Activated naive CD4-positive, alpha-beta T cell (primary cell): ENCODE results near the gene TFDP3.

ENCODE experiments used
- DNase-seq, 4 experiments: peaks; one replicate each; lab custom pipeline; 2025; lab: John Stamatoyannopoulos, UW

The TFDP3 gene

GRCh38 chrX:133218329-133218728, at the start of gene TFDP3:
Gene TFDP3 (minus strand): TSS chrX:133218354. CDS start chrX:133218259, 95 bp downstream.
- no peak for DNase-seq

DNA sequence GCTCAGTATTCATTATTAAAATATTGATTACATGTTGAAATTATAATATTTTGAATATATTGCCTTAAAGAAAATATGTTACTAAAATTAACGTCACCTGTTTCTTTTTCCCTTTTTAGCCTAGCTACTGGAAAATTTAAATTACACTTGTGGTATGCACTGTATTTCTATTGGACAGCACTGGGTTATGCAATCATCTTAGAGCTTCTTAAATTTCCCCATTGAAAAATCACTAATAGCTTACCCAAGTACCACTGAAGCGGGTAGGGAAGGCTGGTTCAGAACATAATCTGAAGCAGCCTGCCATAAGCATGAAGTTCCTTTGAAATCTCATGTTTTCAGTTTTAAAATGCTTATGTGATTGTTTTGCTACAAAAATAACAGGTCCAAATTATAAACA, 49.5 kb upstream of the TFDP3 start:
- DNase-seq = no peak

GRCh38 chrX:133265331-133265730, 47.2 kb upstream of the TFDP3 start:
- DNase-seq = no peak

DNA sequence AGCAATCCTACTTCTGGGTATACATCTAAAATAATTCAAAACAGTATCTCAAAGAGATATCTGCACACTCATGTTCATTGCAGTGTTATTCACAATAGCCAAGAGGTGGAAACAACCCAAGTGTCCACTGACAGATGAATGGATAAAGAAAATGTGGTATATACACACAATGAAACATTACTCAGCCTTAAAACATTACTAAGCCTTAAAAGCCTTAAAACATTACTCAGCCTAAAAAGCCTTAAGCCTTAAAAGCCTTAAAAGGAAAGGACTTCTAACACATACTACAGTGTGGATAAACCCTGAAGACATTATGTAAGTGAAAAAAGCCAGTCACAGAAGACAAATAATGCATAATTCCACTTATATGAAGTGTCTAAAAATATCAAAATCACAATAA, 40.3 kb upstream of the TFDP3 start:
- DNase-seq = no peak

DNA sequence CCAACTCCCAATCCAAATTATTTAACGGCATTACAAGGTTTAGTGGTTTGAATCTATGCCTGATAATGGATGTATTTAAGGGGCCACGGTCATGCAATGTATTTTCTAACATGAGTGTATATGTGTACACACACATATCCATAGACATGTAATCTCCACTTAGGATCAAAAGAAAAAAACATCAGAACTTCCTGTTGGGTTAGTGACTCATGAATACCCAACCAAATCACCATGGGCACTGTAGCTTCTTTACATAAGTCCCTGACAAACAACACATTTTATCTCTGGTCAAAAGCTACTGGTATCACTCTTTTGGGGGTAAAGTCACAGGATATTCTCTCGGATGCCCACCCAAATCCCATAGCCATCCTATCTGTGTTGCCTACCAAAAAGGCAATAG, 36.5 kb upstream of the TFDP3 start:
- no peak for DNase-seq

GRCh38 chrX:133251204-133251603, 33.0 kb upstream of the TFDP3 start:
- no peak for DNase-seq

- DNase-seq = no peak
Observed at GRCh38 chrX:133250184-133251100, 32.3 kb upstream of the TFDP3 start.

DNA sequence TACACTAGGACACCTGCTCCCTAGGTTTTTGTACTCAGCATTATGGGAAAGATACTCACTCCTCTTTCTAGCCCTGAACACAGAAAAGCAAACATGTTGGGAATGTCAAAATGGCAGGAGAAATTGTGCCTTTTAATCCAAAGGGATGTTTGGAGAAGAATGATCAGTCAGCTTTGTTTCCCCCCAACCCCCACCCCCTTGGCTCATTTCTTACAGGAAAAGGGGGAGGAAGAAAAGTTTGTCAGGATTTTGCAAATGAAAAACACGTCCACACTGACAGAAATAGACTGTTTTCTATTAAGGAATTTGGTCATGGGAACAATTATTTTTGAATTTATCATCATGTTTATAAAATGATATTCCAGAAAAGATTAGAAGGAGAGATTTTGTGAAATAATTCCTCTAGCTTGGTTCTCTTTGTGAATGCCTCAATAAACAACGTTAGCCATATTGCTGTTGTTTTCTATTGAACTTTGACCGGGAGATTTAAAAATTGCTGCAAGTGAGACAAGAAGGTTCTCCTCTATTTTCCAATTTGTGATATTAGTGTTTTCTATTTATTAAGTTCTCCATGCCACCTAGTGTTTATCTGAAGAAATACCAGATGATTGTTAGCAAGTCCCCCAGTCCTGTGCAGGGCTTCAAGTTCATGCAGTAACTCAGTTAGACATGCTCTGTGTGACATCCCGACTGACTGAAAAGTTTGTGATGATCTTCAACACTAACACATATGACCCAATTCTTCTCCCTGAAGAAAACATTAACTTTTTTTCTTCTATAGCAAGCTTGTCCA, 31.3 kb upstream of the TFDP3 start:
- DNase-seq = no peak

- no peak for DNase-seq
Observed at GRCh38 chrX:133248177-133248576, 30.0 kb upstream of the TFDP3 start.

DNA sequence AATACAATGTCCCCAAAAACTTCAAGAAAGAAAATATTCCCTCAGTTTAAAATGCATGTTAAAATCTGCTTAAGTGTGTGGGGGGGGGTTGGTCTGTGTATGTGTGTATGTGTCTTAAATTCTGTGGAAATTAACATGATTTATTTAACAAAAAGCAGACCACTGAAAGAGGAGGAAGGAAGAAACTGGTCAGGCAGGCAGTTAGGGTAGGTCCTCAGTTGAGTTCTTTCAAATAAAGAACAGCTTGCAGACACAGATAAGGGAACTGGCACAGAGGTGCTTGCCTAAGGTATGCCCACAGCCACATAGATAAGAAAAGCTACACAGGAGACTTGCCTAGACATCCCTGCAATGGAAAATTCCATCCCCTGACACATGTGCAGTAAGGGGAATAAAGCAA, 28.8 kb upstream of the TFDP3 start:
- DNase-seq = no peak

GRCh38 chrX:133235830-133236229, 17.7 kb upstream of the TFDP3 start:
- no peak for DNase-seq

DNA sequence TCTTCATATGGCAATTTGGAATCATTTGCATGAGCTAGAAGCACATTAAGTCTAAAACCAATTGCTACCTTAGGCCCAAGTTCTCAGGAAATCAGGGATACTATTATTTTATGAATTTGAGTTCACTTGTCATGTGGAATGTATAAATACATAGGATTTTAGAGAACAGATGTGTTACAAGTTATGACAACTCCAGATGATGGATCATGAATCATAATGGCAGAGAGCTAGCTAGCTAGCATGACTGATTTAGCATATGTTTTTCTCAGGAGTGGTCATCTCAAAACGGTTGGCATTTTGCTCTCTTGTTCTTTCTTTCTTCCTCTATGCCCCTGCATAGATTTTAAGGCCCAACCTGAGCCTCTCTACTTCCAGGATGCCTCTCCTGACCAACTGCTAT, 14.2 kb upstream of the TFDP3 start:
- no peak for DNase-seq

- no peak for DNase-seq
Observed at GRCh38 chrX:133229361-133229760, 11.2 kb upstream of the TFDP3 start.

DNA sequence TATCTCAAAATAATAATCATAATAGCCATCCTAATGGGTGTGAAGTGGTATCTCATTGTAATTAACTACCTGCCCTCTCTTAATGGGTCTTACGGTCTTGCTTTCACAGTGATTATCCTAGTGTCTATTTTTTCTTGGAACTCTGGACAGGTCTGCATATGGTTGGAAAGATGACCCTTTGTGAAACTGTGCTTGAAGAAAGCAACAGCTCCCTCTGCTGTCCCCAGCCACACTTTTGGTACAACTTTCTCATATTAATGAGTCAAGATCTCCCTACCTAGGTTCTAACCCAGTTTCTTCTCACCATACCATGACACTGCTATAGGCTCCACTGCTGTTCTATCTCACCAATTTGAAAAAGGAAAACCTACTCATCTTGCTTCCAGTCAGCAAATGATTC, 2.4 kb downstream of the TFDP3 start:
- no peak for DNase-seq

DNA sequence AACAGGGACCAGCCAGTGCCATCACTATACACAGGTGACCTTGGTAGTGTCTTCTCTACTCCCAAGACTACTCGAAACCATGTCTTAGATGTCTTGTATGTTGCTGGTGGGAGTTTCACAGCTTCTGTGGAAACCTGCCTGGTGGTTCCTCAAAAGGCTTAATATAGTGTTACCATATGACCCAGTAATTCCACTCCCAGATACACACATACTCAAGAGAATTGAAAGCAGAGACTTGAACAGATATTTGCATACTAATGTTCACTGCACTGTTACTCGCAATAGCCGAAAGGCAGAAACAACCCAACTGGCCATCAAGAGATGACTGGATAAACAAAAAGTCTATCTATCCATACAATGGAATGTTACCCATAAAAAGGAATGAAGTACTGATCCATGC, 3.1 kb downstream of the TFDP3 start:
- no peak for DNase-seq

DNA sequence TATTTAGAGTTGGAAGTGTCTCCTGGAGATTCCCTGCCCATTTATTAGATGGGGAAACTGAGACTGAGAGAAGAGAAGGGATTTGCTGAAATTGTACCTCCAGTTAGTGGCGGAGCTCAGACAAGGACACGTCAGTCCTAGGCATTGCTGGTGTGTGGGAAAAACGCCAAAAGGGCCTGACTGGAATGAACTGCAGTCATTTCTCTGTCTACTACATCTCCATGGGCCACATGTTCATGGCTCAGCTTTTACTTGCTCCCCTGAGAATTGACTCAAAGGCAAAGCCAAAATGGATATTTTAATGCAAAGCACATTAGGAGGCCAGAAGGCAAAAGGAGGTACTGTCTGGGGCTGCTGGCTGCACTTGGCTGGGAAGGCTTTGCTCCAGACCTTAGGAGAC, 3.9 kb downstream of the TFDP3 start:
- DNase-seq = no peak

DNA sequence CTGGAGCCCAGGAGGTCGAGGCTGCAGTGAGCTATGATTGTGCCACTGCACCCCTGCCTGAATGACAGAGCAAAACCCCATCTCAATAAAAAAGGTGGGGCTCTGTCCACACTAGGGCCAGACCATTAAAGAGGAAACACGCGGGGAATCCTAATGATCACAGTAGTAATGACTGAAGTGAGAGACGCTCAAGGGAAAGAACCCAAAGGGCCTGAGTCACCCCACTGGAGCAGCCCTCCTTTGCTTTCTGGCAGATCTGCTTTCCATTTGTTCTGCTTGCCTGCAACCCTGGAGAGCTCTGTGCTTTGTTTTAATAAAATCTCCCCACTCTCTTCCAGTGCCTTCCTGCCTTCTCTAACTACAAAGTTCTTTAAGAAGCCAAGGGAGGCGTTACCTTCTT, 5.0 kb downstream of the TFDP3 start:
- no peak for DNase-seq

GRCh38 chrX:133207751-133208150, 10.4 kb downstream of the TFDP3 start:
- no peak for DNase-seq

GRCh38 chrX:133191739-133192039, 26.5 kb downstream of the TFDP3 start:
- DNase-seq = no peak

DNA sequence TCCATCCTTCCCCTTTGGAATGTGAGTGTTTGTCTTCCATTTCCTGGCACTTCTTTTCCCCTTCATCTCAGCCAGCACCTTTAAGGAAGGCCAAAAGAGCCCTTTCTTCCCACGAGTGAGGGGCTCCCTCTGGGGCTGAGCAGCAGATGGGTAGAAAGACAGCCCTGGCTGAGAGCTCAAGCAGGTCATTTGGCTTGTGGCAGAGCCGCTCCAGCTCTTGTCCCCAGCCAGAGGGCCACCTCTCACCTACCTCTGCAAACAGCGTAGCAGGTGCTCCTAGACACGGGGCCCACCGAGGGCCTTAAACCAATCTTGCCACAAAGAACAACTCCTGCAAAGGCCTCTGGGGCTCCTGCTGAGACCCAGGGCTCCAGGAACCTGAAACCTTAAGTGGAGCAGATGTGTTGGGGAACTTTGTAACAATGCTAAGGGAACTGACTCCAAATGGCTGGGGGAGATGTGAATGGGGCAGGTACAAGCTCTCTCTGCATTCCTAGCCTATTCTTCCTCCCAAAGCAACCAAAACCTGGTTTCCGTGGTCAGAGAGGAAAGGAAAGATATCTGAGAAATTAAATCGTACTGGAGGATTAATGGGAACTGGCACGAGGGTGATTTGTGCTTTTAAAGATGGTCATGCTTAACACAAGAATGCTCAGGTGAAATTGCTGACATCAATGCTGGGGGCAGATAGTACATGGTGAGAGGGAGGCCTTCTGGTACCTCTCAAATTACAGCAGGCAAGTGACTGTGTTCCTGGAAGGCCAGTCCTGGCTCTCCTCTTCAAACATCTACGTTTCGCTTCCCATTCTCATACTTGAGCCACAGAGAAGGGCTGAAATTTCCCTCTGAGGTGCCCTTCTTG, 27.0 kb downstream of the TFDP3 start:
- DNase-seq = no peak

- no peak for DNase-seq
Observed at GRCh38 chrX:133189195-133189594, 29.0 kb downstream of the TFDP3 start.

GRCh38 chrX:133188631-133189030, 29.5 kb downstream of the TFDP3 start:
- DNase-seq = no peak
